Keratinocyte (primary cell): ENCODE results near the gene BARX2. TPM values are rescaled to one million over a fixed set of nuclear protein-coding genes. Genes with fewer than 3 reads are reported as not detected.

Experiments
- DNase-seq: peaks from one replicate; pipeline ENCODE4 v3.0.0-alpha.2; 2011; ENCODE audit warnings: low read depth, missing footprints, low spot score
- FAIRE-seq: peaks from 2 replicates; lab custom pipeline; 2011; peaks lifted over from hg19 to GRCh38; lab: Jason Lieb, UNC
- H2AFZ ChIP-seq: 2 replicates; pipeline ENCODE4 v1.6.0; 2012; ENCODE audit warnings: low read length, control low read depth, inconsistent platforms; ENCODE audit not compliant: control insufficient read depth
- H3K27ac ChIP-seq: 2 replicates; pipeline ENCODE4 v1.5.1; 2011; ENCODE audit warnings: low read length; ENCODE audit not compliant: control insufficient read depth, insufficient read depth
- H3K27me3 ChIP-seq: 3 replicates; pipeline ENCODE4 v1.6.0; 2011; ENCODE audit warnings: low read length; ENCODE audit not compliant: control insufficient read depth, insufficient read depth; ENCODE audit errors: extremely low read depth
- H3K36me3 ChIP-seq, 2 experiments: 2 replicates in 1 of 2; 3 replicates in 1 of 2; pipeline ENCODE4 v1.5.1; 2011; ENCODE audit warnings: low read length in 2 of 2, mild to moderate bottlenecking in 1 of 2; ENCODE audit not compliant: control insufficient read depth in 2 of 2, insufficient read depth in 2 of 2; ENCODE audit errors: extremely low read depth in 1 of 2
- H3K4me1 ChIP-seq: 3 replicates; pipeline ENCODE4 v1.5.1; 2011; ENCODE audit warnings: low read length; ENCODE audit not compliant: control insufficient read depth, insufficient read depth; ENCODE audit errors: extremely low read depth
- H3K4me2 ChIP-seq: 3 replicates; pipeline ENCODE4 v1.6.0; 2011; ENCODE audit warnings: low read depth, low read length; ENCODE audit not compliant: control insufficient read depth, insufficient read depth; ENCODE audit errors: extremely low read depth
- H3K4me3 ChIP-seq, 3 experiments: fragments of 200-600 bp in 1 of 3; sonication (generic) in 1 of 3; 2 replicates in 2 of 3; 3 replicates in 1 of 3; pipeline ENCODE4 v1.5.1; 2011 to 2016; ENCODE audit warnings: low read length in 3 of 3, mild to moderate bottlenecking in 3 of 3, control low read depth in 2 of 3, inconsistent platforms in 1 of 3, low read depth in 1 of 3, mixed read lengths in 1 of 3, mixed run types in 1 of 3, moderate library complexity in 1 of 3; ENCODE audit not compliant: control insufficient read depth in 2 of 3, insufficient read depth in 2 of 3; ENCODE audit errors: extremely low read depth in 1 of 3
- H3K79me2 ChIP-seq: 2 replicates; pipeline ENCODE4 v1.6.0; 2012; ENCODE audit warnings: low read length; ENCODE audit not compliant: control insufficient read depth, insufficient read depth
- H3K9ac ChIP-seq: 3 replicates; pipeline ENCODE4 v1.6.0; 2011; ENCODE audit warnings: low read length; ENCODE audit not compliant: control insufficient read depth, insufficient read depth; ENCODE audit errors: extremely low read depth
- H3K9me1 ChIP-seq: 3 replicates; pipeline ENCODE4 v1.6.0; 2011; ENCODE audit warnings: low read length; ENCODE audit not compliant: control insufficient read depth, insufficient read depth; ENCODE audit errors: extremely low read depth
- H3K9me3 ChIP-seq: 2 replicates; pipeline ENCODE4 v1.5.1; 2012; ENCODE audit warnings: low read depth, low read length; ENCODE audit not compliant: control insufficient read depth
- H4K20me1 ChIP-seq: 3 replicates; pipeline ENCODE4 v1.6.0; 2011; ENCODE audit warnings: low read length; ENCODE audit not compliant: control insufficient read depth, insufficient read depth; ENCODE audit errors: extremely low read depth
- EZH2 ChIP-seq: IDR thresholded peaks from one replicate; pipeline ENCODE4 v1.6.1; 2012; ENCODE audit warnings: inconsistent platforms, mild to moderate bottlenecking, low read length, moderate library complexity
- dilution Hi-C: fragments of 300-500 bp; cut with MboI; formaldehyde crosslinking; loops from one replicate; pipeline ENCODE4 v1.7.0; 2020; ENCODE audit warnings: low sequenced_read_pairs; ENCODE audit not compliant: extremely low pct_ligation_motif_present
- polyA plus RNA-seq, 5 experiments: library from polyadenylated mRNA; depleted of rRNA in 3 of 5; stranded (reverse) in 3 of 5; stranded (forward) in 1 of 5; unstranded in 1 of 5; fragments of >200 nt; gene quantifications; 1 replicate in 1 of 5; 2 replicates in 3 of 5; 3 replicates in 1 of 5; pipeline versions ENCODE4 v1.2.1 to v1.2.3, GENCODE V29; 2011 to 2012; ENCODE audit warnings: missing spikeins in 2 of 5, low read depth in 1 of 5, low replicate concordance in 1 of 5
- TF ChIP-seq, protein P1 (sequence below), 3 experiments: IDR thresholded peaks in 1 of 3; conservative IDR thresholded peaks in 1 of 3; optimal IDR thresholded peaks in 1 of 3; 2 replicates in 2 of 3; 3 replicates in 1 of 3; pipeline versions ENCODE3 to v1.5.1; 2011; ENCODE audit warnings: low read length in 3 of 3, mild to moderate bottlenecking in 3 of 3, moderate library complexity in 2 of 3, control low read depth in 1 of 3, inconsistent platforms in 1 of 3; ENCODE audit not compliant: insufficient read depth in 2 of 3; ENCODE audit errors: extremely low read depth in 1 of 3

Gene BARX2
- polyA plus RNA-seq, 1 donor (not counting 4 experiments of a cell fraction or from before 2014, with no cell fraction given) = 0.87 TPM

DNA sequence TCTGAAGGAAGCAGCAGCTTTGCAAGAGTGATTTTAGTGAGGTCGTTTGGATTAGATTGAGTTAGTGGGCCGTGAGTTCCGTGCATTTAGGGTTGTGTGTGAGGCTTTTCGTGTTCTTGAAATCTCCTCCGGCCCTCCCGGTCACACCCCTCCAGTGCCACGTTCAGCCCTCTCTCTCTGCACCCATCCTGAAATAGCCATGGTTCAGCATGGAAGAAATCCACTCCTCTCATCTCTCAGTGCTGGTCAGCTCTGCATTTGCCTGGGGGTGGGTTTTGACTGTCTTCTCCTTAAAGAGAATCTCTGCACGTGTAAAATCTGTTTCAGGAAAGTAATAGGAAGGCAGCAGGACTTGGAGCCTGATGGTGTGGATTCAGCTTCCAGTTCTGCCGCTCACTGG lies 19.8 kb downstream of the BARX2 start:
- TF ChIP-seq EZH2 = no peak
- TF ChIP-seq, protein P1, sequence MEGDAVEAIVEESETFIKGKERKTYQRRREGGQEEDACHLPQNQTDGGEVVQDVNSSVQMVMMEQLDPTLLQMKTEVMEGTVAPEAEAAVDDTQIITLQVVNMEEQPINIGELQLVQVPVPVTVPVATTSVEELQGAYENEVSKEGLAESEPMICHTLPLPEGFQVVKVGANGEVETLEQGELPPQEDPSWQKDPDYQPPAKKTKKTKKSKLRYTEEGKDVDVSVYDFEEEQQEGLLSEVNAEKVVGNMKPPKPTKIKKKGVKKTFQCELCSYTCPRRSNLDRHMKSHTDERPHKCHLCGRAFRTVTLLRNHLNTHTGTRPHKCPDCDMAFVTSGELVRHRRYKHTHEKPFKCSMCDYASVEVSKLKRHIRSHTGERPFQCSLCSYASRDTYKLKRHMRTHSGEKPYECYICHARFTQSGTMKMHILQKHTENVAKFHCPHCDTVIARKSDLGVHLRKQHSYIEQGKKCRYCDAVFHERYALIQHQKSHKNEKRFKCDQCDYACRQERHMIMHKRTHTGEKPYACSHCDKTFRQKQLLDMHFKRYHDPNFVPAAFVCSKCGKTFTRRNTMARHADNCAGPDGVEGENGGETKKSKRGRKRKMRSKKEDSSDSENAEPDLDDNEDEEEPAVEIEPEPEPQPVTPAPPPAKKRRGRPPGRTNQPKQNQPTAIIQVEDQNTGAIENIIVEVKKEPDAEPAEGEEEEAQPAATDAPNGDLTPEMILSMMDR (optimal IDR thresholded peaks at IDR 0.05 in 1 of 3, IDR thresholded peaks at IDR 0.05 in 1 of 3, conservative IDR thresholded peaks at IDR 0.05 in 1 of 3; ENCODE audit: extremely low read depth in 1 of 3, insufficient read depth in 2 of 3, low read length in 3 of 3) = no peak
- H3K27me3 ChIP-seq = peaks cover 8% of the 10 kb centered on the region
- no peaks in the 10 kb centered on the region for H3K9me1 ChIP-seq
- H3K79me2 ChIP-seq = no peaks in the 10 kb centered on the region
- H3K9ac ChIP-seq = no peak overlapping the region
- no peak overlapping the region for H3K4me3 ChIP-seq
- H4K20me1 ChIP-seq = no peaks in the 10 kb centered on the region
- DNase-seq (no peak), FAIRE-seq (no peak)
- dilution Hi-C loops = no loop called here
- H3K36me3 ChIP-seq = no peaks in the 10 kb centered on the region
- H3K27ac ChIP-seq = no peak overlapping the region
- H3K4me1 ChIP-seq = no peaks in the 10 kb centered on the region
- no peaks in the 10 kb centered on the region for H3K9me3 ChIP-seq
- no peak overlapping the region for H3K4me2 ChIP-seq
- H2AFZ ChIP-seq = no peak overlapping the region

DNA sequence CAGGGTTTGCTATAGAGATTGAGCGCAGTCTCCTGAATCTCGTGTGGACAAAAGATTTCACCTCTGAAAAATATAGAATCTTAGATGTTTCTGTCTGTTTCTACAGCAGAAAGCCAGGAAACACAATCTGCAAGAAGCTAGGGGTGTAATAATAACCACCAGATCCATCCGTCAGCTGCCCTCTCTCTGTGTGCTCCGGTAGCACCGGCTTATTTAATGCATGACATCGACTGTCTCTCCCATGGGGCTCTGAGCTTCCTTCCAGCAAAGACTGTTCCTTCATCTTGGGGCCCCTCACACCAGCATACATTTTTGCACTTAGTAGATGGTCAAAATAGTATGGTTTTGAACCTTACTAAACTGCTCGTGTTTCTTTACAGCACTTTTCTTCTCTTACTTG lies 20.2 kb downstream of the BARX2 start:
- FAIRE-seq = no peak
- Histone ChIP-seq H3K27ac (no peak overlapping the region), H3K36me3 (no peaks in the 10 kb centered on the region), H2AFZ (no peak overlapping the region), H3K79me2 (no peaks in the 10 kb centered on the region), H3K27me3 (peaks cover 8% of the 10 kb centered on the region), H3K4me2 (no peak overlapping the region), H3K4me3 (no peak overlapping the region), H3K9ac (no peak overlapping the region), H4K20me1 (no peaks in the 10 kb centered on the region), H3K9me3 (no peaks in the 10 kb centered on the region), H3K9me1 (no peaks in the 10 kb centered on the region), H3K4me1 (no peaks in the 10 kb centered on the region)
- dilution Hi-C loops = no loop called here
- no peak for DNase-seq
- no peak for TF ChIP-seq EZH2
- TF ChIP-seq, protein P1 (optimal IDR thresholded peaks at IDR 0.05 in 1 of 3, IDR thresholded peaks at IDR 0.05 in 1 of 3, conservative IDR thresholded peaks at IDR 0.05 in 1 of 3; ENCODE audit: extremely low read depth in 1 of 3, insufficient read depth in 2 of 3, low read length in 3 of 3) = no peak
